GM23248 (cell line): ENCODE data around the gene IDH3A. TPM values are rescaled to one million over a fixed set of nuclear protein-coding genes. Genes with fewer than 3 reads are reported as not detected.

Experiments used
- DNase-seq: peaks from one replicate; pipeline ENCODE4 v3.0.0-alpha.2; 2015
- H2AFZ ChIP-seq: fragments of 200-600 bp; sonication (generic); 2 replicates; pipeline ENCODE4 v1.6.1; 2016; ENCODE audit warnings: antibody characterized with exemption
- H3F3A ChIP-seq: fragments of 200-600 bp; sonication (generic); 2 replicates; pipeline ENCODE4 v1.6.1; 2016; ENCODE audit warnings: mild to moderate bottlenecking, antibody characterized with exemption, mixed run types; ENCODE audit not compliant: insufficient read depth
- H3K27ac ChIP-seq: fragments of 200-600 bp; sonication (generic); 2 replicates; pipeline ENCODE4 v1.5.1; 2016; ENCODE audit warnings: mild to moderate bottlenecking
- H3K27me3 ChIP-seq: fragments of 200-600 bp; sonication (generic); replicated peaks from 2 replicates; pipeline ENCODE4 v1.6.1; 2016; ENCODE audit warnings: mild to moderate bottlenecking; ENCODE audit not compliant: insufficient read depth
- H3K36me3 ChIP-seq: fragments of 200-600 bp; sonication (generic); 2 replicates; pipeline ENCODE4 v1.6.1; 2016; ENCODE audit warnings: low read depth, mild to moderate bottlenecking
- H3K4me1 ChIP-seq: fragments of 200-600 bp; sonication (generic); 2 replicates; pipeline ENCODE4 v1.6.1; 2016; ENCODE audit warnings: mild to moderate bottlenecking; ENCODE audit not compliant: insufficient read depth
- H3K4me2 ChIP-seq: fragments of 200-600 bp; sonication (generic); one replicate; pipeline ENCODE4 v1.6.1; 2016; ENCODE audit warnings: mild to moderate bottlenecking; ENCODE audit not compliant: unreplicated experiment
- H3K4me3 ChIP-seq: fragments of 200-600 bp; sonication (generic); 2 replicates; pipeline ENCODE4 v1.5.1; 2016; ENCODE audit warnings: mild to moderate bottlenecking
- H3K79me2 ChIP-seq: fragments of 200-600 bp; sonication (generic); 2 replicates; pipeline ENCODE4 v1.6.1; 2016; ENCODE audit warnings: mild to moderate bottlenecking; ENCODE audit not compliant: insufficient read depth
- H3K9ac ChIP-seq: fragments of 200-600 bp; sonication (generic); 2 replicates; pipeline ENCODE4 v1.6.1; 2016; ENCODE audit warnings: mild to moderate bottlenecking
- H3K9me2 ChIP-seq: fragments of 200-600 bp; sonication (generic); 2 replicates; pipeline ENCODE4 v1.6.1; 2016; ENCODE audit warnings: mixed run types, mild to moderate bottlenecking, moderate library complexity; ENCODE audit not compliant: insufficient read depth
- H3K9me3 ChIP-seq: fragments of 200-600 bp; sonication (generic); one replicate; pipeline ENCODE4 v1.6.1; 2017; ENCODE audit warnings: low read depth
- H4K20me1 ChIP-seq: fragments of 200-600 bp; sonication (generic); 2 replicates; pipeline ENCODE4 v1.6.0; 2016; ENCODE audit not compliant: insufficient read depth
- EZH2 ChIP-seq: fragments of 200-600 bp; sonication (generic); IDR thresholded peaks from 2 replicates; pipeline ENCODE4 v1.6.1; 2018; ENCODE audit warnings: antibody characterized with exemption, mild to moderate bottlenecking; ENCODE audit not compliant: insufficient read depth, poor library complexity, severe bottlenecking
- EZH2phosphoT487 ChIP-seq: fragments of 200-600 bp; sonication (generic); IDR thresholded peaks from 2 replicates; pipeline ENCODE4 v1.6.1; 2018; ENCODE audit warnings: antibody characterized with exemption, moderate library complexity, mild to moderate bottlenecking, low read depth; ENCODE audit not compliant: insufficient read depth
- WGBS, 2 experiments: methylation state at CpG; one replicate each; pipeline ENCODE4 v1.1.6; 2015 to 2017; ENCODE audit warnings: low lambda C conversion rate in 2 of 2, low coverage in 1 of 2; ENCODE audit errors: missing lambda C conversion rate in 2 of 2; 5-methylcytosine and 5-hydroxymethylcytosine counted together
- in situ Hi-C: fragments of 300-500 bp; cut with MboI; formaldehyde crosslinking; loops from 2 replicates; pipeline ENCODE4 v1.15.0; 2020
- polyA plus RNA-seq: library from polyadenylated mRNA; unstranded; fragments of >200 nt; fragmentation: Nextera tagmentation; extraction: Ambion mirVana; gene quantifications from 2 replicates; pipeline ENCODE4 v1.2.1, GENCODE V29; 2016
- total RNA-seq: library from RNA; depleted of rRNA; stranded (reverse); fragments of >200 nt; shearing (Covaris generic); gene quantifications from 2 replicates; pipeline ENCODE4 v1.2.3, GENCODE V29; 2014

Gene IDH3A
- total and polyA plus RNA-seq, 2 experiments from 2014 or later = 47.1 to 50.3 TPM

DNA sequence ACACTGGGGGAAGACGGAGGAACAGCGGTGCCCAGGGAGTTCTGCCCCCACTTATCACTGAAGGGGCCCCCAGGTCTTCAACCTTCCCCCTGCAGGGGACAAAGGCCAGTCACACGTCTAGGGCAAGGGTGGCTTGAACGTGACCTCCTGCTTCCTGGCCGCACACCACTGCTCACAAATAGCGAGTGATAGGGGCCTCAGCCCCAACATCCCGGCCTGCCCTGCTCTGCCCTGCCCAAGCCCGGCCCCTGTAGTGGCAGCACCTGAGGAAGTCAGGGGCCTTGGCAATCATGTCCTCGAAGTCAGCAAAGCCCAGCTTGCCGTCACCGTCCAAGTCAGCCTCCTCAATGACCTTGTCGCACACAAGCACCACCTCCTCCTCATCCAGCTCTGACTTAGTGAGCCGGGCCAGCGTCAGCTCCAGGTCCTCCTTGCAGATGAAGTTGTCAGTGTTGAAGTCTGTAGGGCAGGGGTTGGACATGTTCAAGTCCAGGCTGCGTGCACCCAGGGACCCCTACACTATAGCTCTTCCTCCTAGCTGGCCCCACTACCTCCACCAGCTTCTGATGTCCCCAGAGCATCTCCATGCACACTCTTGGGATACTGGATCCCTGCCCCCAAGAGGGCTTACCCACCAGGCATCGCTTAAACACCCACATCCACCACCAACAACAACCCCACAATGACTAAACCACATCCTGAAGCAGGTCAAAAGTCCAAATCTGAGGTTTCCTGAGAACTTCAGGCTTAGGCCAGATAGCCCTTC, 43.5 kb upstream of the IDH3A start:
- Histone ChIP-seq H3K4me1 (no peaks in the 10 kb centered on the region), H3K27me3 (no peaks in the 10 kb centered on the region), H4K20me1 (no peaks in the 10 kb centered on the region), H3K79me2 (no peaks in the 10 kb centered on the region), H3F3A (no peaks in the 10 kb centered on the region), H3K27ac (no peak overlapping the region), H3K4me2 (no peak overlapping the region), H3K9me2 (no peaks in the 10 kb centered on the region), H2AFZ (no peak overlapping the region), H3K9me3 (no peaks in the 10 kb centered on the region), H3K4me3 (no peak overlapping the region), H3K36me3 (no peaks in the 10 kb centered on the region), H3K9ac (no peak overlapping the region)
- in situ Hi-C loops = loop anchor here (5.0 kb wide), 1 partner anchor 138 kb away; no protein-coding TSS in a partner anchor
- TF ChIP-seq EZH2 = no peak
- TF ChIP-seq EZH2phosphoT487 = no peak
- no peak for DNase-seq
- 82 to 86% methylated on average over 16 of the region's 16 CpGs for WGBS, 2 experiments

DNA sequence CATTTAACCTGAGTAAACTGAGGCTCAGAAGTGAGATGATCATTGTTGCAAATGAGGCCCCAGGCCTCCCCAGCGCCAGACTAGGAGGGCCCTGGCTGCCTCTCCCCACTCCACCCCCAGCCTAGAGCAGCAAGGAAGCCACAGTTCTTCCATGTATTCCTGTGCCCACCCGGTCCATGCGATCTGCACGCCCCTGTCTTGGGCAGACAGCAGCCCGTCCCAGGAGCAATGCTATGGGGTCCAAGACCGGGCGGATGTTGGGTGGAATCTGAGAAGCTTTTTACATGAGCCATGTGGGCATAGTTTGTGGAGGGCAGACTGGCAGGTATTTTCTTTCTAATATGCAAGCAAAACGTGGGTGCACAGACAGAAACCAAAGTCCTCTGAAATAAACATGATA, 41.7 kb upstream of the IDH3A start:
- Histone ChIP-seq H3K4me3 (no peak overlapping the region), H3K79me2 (no peaks in the 10 kb centered on the region), H3K4me1 (no peaks in the 10 kb centered on the region), H3K9me3 (no peaks in the 10 kb centered on the region), H3F3A (no peaks in the 10 kb centered on the region), H3K4me2 (no peak overlapping the region), H2AFZ (no peak overlapping the region), H3K27me3 (no peaks in the 10 kb centered on the region), H3K36me3 (no peaks in the 10 kb centered on the region), H3K9ac (no peak overlapping the region), H3K27ac (no peak overlapping the region), H4K20me1 (no peaks in the 10 kb centered on the region), H3K9me2 (no peaks in the 10 kb centered on the region)
- TF ChIP-seq EZH2 (no peak), EZH2phosphoT487 (no peak)
- in situ Hi-C loops = loop anchor here (5.0 kb wide), 1 partner anchor 140 kb away; no protein-coding TSS in a partner anchor
- WGBS, 2 experiments = 87 to 90% methylated on average over 8 of the region's 8 CpGs
- DNase-seq = no peak

DNA sequence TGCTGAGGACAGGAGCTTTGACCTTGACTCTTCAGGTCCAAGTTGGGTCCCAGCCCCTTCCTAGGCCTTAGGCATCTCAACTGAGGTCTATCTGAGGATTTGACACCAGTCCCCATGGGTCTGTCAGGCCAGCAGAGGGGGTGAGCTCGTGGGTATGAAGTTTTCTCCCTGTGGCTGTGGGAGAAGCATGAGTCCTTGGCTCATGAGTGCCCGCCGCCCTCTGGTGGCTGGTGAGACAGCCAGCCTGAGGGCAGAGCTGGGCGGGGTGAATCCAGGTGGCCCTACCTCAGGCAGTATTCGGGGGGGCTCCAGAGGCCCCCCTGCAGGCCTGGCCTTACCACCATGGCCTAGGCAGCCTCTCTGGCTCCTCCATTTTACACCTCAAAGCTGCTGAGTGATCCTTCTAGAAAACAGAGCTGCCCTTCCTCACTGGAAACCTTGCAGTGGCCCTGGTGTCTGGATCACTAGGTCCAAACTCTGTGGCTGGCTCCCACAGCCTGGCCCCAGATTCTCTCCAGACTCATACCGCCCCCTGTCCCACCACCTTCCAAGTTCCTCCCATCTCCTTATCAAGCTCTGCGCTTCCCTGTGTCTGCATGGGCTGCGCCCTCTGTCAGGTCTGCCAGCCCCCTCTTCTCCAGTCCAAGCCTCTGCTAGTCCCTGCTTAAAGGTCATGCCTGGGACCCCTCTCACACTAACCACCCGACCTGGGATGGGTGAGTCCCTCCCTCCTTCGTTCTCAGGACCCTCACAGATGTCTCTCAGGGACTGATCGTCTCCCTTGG, 40.7 kb upstream of the IDH3A start:
- in situ Hi-C loops = loop anchor here (5.0 kb wide), 1 partner anchor 141 kb away; no protein-coding TSS in a partner anchor
- TF ChIP-seq EZH2 (no peak), EZH2phosphoT487 (no peak)

DNA sequence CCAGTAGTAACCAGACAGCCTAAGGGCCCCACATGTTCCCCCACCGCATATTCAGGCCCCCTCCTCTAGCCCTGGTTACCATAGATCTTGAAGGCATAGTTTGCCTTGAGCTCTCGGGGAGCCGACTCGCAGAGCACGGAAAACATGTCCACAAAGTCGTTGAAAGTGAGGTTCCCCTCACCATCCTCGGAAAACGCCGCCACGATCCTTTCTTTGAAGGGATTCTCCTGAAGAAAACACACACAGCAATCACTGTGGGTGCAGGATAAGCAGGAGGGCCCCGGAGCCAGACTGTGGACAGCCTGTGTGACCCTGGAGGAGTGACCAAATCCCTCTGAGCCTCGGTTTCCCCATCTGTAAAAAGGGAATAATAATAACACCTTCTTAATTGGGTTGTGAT, 40.0 kb upstream of the IDH3A start:
- in situ Hi-C loops = loop anchor here (5.0 kb wide), 1 partner anchor 142 kb away; no protein-coding TSS in a partner anchor
- H3K36me3 ChIP-seq = no peaks in the 10 kb centered on the region
- 81 to 84% methylated on average over 12 of the region's 12 CpGs for WGBS, 2 experiments

More for the DNA sequence above, 40.7 kb upstream of the IDH3A start:
- Histone ChIP-seq H3K27me3 (no peaks in the 10 kb centered on the region), H3K36me3 (no peaks in the 10 kb centered on the region), H3K79me2 (no peaks in the 10 kb centered on the region), H3K4me3 (no peak overlapping the region), H3K4me2 (no peak overlapping the region), H3K9me2 (no peaks in the 10 kb centered on the region), H3K4me1 (no peaks in the 10 kb centered on the region), H3K27ac (no peak overlapping the region), H3F3A (no peaks in the 10 kb centered on the region), H2AFZ (no peak overlapping the region), H3K9me3 (no peaks in the 10 kb centered on the region), H4K20me1 (no peaks in the 10 kb centered on the region), H3K9ac (no peak overlapping the region)
- DNase-seq = peak; percentile 94
- WGBS, 2 experiments = 29 to 30% methylated on average over 11 of the region's 11 CpGs

More for the DNA sequence above, 40.0 kb upstream of the IDH3A start:
- H3K9me3 ChIP-seq = no peaks in the 10 kb centered on the region
- H3K4me1 ChIP-seq = no peaks in the 10 kb centered on the region
- no peak overlapping the region for H3K4me3 ChIP-seq
- no peaks in the 10 kb centered on the region for H3K9me2 ChIP-seq
- H2AFZ ChIP-seq = no peak overlapping the region
- H3K27me3 ChIP-seq = no peaks in the 10 kb centered on the region
- DNase-seq = no peak
- H3K27ac ChIP-seq = no peak overlapping the region
- no peaks in the 10 kb centered on the region for H3F3A ChIP-seq
- no peaks in the 10 kb centered on the region for H4K20me1 ChIP-seq
- H3K9ac ChIP-seq = no peak overlapping the region
- H3K79me2 ChIP-seq = no peaks in the 10 kb centered on the region
- no peak overlapping the region for H3K4me2 ChIP-seq
- no peak for TF ChIP-seq EZH2
- no peak for TF ChIP-seq EZH2phosphoT487
